Glomerular visceral epithelial cell (primary cell): ENCODE measurements around the gene MED31.
"Not testable (repeated sequence)": the region's sequence is repeated elsewhere in the genome, so short reads cannot be mapped to it uniquely, and the experiment has no call there.

Experiments used
- DNase-seq: peaks from one replicate; pipeline ENCODE4 v3.0.0-alpha.2; 2016; ENCODE audit errors: extremely low spot score

Gene MED31

GRCh38 chr17:6677158-6677831 lies 25.9 kb upstream of the MED31 start:
- peak; percentile 86 for DNase-seq

- DNase-seq: no peak
These were observed 25.4 kb upstream of the MED31 start for GRCh38 chr17:6676802-6677157.

- DNase-seq: no peak
These were observed 23.9 kb upstream of the MED31 start for GRCh38 chr17:6675201-6675825.

- DNase-seq: no peak
These were observed 23.2 kb upstream of the MED31 start for GRCh38 chr17:6674586-6674985.

- no peak for DNase-seq
These were observed 20.0 kb upstream of the MED31 start for GRCh38 chr17:6671431-6671830.

GRCh38 chr17:6670999-6671398 lies 19.6 kb upstream of the MED31 start:
- no peak for DNase-seq

GRCh38 chr17:6670571-6670970 lies 19.2 kb upstream of the MED31 start:
- DNase-seq: no peak

GRCh38 chr17:6669479-6670212 lies 18.2 kb upstream of the MED31 start:
- DNase-seq: no peak

GRCh38 chr17:6668727-6669425 lies 17.5 kb upstream of the MED31 start:
- DNase-seq: no peak

- no peak for DNase-seq
These were observed 16.8 kb upstream of the MED31 start for GRCh38 chr17:6668219-6668618.

- DNase-seq: no peak
These were observed 16.1 kb upstream of the MED31 start for GRCh38 chr17:6667516-6667915.

GRCh38 chr17:6666557-6666956 lies 15.2 kb upstream of the MED31 start:
- no peak for DNase-seq

GRCh38 chr17:6666077-6666521 lies 14.7 kb upstream of the MED31 start:
- peak; percentile 87 for DNase-seq

GRCh38 chr17:6663200-6663599 lies 11.8 kb upstream of the MED31 start:
- not testable (repeated sequence) for DNase-seq

- no peak for DNase-seq
These were observed 10.1 kb upstream of the MED31 start for GRCh38 chr17:6661464-6661848.

- DNase-seq: no peak
These were observed 9.5 kb upstream of the MED31 start for GRCh38 chr17:6660805-6661463.

- DNase-seq: no peak
These were observed 8.7 kb upstream of the MED31 start for GRCh38 chr17:6660101-6660500.

- not testable (repeated sequence) for DNase-seq
These were observed 7.0 kb upstream of the MED31 start for GRCh38 chr17:6658411-6658810.

- DNase-seq: no peak
These were observed 6.4 kb upstream of the MED31 start for GRCh38 chr17:6657633-6658287.

- DNase-seq: not testable (repeated sequence)
These were observed 5.6 kb upstream of the MED31 start for GRCh38 chr17:6656797-6657632.
